Measurements from ENCODE around the gene HPCA.

HPCA gene

DNA sequence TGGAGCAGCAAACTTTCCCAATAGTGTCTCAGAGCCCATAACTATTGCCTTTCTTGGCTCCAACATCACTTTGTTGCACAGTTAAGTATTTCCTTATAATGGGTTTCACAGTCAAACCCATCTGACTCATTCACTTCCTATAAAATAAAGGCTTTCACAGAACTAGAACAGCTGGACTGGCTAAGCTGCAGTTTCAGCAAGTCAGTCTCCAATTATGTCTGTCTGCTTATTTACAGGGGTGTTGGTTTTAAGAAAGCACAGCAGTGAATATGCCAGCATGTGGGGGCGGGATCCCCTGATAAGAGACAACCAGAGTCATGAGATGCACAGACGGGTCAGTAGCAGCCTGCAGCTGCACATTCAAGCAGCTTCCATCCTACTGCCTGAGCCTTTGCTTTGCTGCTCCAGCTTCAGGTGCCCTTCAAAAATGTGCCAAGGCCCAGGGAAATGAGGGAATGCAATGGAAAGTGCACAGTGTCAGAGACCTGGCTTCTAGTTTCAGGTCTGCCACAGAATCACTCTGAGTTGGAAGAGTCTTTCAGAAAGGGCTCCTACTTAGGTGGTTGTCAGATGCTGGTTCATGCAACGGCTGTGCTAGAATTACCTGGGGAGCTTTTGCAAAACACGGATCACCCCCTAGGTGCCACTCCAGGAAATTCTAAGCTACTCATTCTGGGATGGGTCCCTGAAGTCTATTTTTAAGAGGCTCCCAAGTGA lies 53.5 kb downstream of the HPCA start:
- DNase-seq = no peak

DNA sequence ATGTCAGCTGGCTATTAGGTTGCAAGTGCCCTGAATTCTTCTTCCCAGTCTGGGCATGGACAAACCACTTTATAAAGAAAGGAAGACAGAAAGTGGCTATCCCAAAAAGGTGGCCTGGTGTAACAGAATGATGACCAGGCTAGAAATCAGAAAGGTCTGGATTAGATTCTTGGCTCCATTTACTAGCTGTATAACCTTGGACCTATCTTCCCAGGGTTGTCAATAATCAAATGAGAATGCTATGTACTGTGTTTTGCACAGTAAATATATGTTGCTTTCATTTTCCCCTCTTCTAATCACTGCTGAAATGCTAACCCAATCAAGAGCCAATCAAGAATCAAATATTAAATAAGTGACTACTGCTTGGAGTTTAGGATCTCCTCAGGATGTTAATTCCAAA lies 57.9 kb downstream of the HPCA start:
- DNase-seq = no peak

Measured in NCI-H1092 (cell line).